ENCODE results near the gene BCKDHA. TPM values are rescaled to one million over a fixed set of nuclear protein-coding genes. Genes with fewer than 3 reads are reported as not detected.
"Not testable (repeated sequence)": the region's sequence is repeated elsewhere in the genome, so short reads cannot be mapped to it uniquely, and the experiment has no call there.

Gene BCKDHA
- polyA plus RNA-seq, 1 donor = 31.1 TPM

DNA sequence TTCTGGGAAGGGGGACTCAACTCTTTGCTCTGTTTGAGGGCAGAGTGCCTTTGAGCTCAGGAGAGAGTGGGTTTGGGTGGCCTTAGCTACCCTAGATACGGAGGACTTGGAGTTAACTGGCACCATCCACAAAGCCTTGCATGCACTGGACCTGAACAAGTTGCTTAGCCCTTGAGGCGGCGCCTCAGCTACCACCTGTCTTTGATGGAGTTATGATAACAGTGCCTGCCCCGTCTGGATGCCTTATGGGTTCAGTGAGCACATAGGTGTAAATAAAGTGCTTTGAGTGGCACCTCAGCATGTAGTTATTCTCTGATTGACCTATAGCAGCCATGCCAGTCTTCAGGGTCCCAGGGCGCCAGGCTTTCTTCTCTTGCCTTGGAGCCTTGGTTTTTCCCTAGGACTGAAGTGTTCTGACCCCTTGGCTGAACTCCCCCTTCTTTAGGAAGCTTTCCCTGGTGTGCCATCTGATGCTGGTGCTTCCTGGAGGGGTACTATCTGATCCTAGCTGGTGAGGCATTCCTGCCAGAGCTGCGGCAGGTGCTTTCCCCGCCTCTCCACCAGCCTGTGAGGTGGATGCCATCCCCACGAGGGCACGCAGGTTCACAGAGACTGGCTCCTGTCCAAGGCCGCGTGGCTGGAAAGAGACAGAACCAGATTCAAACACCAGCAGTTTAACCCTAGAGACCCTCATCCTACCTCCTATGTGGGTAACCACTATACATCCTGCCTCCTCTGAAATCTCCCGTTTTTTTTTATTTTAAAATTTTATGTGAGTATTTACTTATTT, 5.8 kb downstream of the BCKDHA start:
- peak; percentile 4 for DNase-seq

DNA sequence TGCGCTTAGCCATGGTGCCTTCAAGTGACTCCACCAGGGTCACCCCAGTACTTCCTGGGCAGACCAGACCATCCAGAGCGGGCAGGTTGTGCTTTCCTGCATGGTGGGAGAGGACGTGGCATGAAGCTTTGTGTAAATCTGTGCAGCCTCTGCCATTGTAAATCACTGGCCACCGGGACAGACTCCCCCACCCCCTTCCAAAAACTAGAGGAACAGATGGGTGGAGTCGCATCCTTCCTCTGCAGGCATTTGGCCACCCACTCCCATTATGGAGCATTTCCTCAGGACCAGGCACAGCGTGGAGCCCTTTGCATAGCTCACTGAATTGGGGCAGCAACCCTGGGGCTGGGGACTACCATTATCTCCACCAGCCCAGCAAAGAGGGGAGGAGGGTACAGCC, 8.2 kb downstream of the BCKDHA start:
- DNase-seq = no peak

DNA sequence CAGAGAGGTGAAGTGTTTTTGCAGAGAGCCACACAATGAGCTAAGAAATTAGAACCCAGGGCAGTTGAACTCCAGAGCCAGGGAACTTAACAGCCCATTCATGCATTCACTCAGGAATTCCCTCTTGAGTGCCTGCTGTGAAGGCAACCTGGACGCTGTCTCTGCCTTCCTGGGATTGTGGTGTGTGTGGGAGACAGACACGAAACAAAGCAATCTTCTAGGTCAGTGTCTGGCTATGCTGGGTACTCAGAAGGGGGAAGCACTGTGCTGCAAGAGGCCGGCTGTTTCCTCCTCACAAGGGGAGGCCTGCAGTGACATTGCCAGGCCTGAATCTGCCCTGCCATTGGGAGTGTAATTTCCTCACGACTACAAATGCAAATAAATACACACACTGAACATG, 9.7 kb downstream of the BCKDHA start:
- DNase-seq = no peak

DNA sequence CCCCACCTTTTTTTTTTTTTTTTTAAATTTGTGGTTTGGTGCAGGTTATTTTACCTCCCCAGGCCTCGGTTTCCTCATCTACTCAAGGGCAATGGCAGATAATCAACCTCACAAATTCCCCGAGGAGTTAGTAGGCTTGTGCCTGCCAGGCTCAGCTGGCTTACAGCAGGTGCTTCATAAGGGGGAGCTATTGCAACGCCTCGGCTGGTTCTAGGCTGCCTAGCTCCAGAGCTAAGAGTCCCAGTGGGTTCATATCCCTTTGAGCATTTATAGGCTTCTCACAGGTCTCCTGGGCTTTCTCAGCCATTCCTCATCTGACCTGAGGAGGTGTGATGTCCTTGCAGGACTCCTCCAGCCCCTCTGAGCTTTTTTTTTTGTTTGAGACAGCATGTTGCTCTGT, 10.6 kb downstream of the BCKDHA start:
- DNase-seq = no peak

DNA sequence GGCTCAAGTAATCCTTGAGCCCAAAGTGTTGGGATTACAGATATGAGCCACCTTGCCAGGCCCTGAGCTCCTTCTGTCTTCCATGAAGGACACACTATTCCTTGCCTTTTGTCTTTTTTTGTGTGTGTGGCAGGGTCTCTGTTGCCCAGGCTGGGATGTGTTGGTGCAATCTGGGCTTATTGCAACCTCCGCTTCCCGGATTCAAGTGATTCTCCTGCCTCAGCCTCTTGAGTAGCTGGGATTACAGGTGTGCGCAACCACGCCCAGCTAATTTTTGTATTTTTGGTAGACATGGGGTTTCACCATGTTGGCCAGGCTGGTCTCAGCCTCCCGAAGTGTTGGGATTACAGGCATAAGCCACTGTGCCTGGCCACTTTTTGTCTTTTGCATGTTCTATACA, 11.2 kb downstream of the BCKDHA start:
- not testable (repeated sequence) for DNase-seq

DNA sequence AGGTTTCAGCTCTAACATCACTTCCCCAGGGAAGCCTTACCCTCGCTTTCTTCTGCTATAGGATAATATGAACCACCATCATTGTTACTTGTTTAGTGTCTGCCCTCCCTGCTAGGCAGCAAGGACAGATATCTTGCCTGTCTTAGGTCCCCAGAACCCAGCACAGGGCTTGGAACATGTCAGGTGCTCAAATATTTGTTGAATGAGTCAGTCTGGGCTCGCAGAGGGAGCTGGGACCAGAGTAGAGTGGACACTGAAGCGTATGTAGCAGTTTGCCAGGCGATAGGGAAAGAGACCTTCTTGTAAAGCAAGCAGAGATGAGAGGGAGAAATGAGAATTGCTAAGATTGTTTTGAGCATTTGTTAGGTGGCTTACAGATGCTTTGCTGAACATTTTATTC, 11.7 kb downstream of the BCKDHA start:
- DNase-seq = no peak

DNA sequence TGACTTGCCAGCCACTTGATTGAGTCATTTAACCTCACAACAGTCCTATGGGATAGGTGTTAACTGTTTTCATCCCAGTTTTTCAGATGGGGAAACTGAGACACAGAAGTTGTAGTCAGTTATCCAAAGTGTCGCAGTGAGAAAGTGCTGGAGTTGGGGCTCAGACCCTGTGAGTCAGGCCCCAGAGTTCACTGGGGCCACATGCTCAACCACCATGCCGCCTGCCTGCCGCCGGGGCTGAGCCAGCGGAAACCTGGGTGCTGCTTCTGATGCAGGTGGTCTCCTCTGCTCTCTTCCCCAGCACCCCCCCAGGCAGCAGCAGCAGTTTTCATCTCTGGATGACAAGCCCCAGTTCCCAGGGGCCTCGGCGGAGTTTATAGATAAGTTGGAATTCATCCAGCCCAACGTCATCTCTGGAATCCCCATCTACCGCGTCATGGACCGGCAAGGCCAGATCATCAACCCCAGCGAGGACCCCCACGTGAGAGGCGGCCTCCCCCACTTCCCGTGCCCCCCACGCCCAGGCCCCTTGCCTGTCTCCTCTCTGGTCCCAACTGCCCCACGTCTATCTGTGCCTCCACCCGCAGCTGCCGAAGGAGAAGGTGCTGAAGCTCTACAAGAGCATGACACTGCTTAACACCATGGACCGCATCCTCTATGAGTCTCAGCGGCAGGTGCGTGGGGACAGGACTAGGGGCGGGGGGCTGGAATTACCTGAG, 12.9 kb downstream of the BCKDHA start:
- DNase-seq = no peak

DNA sequence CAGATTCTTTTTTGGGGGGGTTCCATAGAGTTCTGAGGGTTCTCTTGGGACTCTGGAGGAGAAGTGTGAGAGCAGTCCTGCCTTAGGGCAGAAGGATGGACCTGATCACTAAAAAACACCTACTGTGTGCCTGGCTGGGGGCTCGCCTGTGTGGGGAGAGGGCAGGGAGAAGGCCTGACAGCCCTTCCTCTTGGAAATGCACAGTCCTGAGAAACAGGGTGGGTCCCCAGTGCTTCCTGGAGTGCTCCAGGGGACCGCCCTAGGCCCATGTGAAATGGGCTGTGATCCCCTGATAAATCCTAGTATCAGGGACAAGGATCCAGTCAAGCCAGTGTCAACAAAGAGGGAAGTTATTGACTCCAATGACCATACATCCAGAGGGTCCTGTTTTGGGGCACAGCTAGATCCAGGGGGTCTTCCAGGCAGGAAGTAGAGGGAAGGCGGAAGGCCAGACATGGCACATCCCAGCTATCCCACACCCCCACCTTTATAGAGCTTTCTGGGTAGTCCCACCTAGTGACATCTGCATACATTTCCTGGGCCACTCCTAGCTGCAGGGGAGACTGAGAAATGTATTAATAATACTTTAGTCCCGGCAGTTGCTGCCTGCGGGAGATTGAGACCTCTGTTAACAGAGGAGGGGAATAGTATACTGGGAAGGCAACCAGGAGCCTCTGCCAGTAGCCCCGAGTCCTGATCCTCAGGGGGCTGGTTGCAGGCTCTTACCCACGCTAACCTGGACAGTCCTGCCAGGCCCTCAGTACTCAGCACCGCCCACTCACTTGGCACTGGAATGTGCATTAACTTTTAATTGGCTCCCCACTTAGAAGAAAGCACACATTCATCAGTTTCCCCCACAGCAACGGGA, 13.7 kb downstream of the BCKDHA start:
- no peak for DNase-seq

DNA sequence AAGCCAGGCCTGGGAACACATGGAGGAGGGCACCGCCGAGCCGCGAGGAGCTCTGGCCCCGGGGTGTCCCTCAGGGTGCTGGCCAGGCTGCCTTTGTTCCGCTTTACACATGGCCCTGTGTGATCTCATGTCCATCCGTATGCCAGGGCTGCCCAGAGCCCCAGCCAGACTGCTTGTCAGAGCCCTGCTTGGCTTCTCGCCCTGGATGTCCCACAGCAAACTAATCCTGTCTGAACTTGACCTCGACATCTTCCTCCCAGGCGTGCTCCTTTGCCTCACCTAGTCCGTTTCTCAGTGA, 14.3 kb downstream of the BCKDHA start:
- no peak for DNase-seq

DNA sequence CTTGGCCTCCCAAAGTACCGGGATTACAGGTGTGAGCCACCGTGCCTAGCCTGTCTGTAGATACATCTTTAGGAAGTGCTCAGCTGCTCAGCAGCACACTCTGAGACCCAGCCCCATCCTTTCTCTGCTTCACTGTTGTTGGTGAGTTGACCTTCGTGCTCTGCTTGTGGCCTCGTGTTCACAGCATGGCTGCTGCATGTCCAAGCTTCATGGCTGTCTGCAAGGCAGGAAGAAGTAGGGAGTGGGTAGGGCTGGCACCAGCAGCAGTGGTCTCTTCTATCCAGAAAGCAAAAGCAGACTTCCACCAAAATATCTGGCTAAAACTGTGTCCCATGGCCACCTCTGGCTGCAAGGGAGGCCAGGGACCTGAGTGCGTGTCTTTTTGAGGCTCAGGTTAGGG, 15.3 kb downstream of the BCKDHA start:
- DNase-seq = no peak

DNA sequence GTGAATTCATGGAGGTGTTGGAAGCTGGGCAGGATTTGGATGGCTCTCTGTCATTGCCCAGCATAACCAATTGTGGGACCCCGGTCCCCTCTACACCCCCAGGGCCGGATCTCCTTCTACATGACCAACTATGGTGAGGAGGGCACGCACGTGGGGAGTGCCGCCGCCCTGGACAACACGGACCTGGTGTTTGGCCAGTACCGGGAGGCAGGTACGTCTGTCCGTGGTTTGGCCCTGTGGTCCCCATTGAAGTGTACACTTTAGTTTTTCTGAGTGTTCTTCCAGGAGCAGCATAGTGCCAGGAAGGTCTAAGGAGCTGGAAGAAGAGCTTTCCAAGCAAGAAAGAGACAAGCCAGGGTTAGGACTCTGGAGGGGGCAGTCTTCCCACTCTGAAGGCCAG, 16.3 kb downstream of the BCKDHA start:
- no peak for DNase-seq

DNA sequence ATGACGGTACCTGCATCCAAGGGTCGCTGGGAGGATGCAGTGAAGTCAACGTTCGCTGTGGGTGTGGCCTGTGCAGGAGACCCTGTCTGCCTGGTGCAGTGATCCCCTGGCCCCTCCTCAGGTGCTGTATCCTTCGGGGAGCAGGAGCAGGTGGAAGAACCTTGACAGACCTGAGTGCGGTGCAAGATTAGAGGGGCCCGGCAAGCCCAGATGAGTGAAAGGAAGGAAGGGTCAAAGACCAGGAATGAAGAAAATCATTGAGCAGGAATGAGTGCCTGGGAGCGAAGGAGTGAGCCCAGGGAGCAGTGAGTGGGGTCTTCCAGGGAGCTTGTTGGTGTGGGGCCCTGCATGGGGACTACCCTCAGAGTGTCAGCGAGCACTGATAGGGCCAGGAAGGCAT, 16.8 kb downstream of the BCKDHA start:
- no peak for DNase-seq

DNA sequence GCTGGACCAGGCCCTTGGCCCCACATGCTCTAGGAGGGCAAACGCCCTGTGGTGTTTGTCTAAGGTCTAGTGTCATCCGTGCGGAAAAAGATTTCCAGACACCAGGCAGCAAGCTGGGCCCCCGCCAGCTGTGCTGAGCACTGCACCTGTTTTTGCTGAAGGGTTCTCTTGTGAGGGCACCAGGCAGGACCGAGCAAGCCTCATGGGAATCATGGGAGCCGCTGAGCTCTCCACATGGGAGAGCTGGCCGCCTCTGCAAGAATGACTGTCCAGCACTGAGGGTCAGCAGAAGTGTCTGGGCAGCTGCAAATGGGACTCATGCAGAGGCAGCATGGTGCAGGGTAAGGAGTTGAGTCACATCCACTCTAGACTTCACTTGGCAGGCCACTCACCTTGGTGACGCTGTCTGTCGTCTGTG, 17.5 kb downstream of the BCKDHA start:
- no peak for DNase-seq

DNA sequence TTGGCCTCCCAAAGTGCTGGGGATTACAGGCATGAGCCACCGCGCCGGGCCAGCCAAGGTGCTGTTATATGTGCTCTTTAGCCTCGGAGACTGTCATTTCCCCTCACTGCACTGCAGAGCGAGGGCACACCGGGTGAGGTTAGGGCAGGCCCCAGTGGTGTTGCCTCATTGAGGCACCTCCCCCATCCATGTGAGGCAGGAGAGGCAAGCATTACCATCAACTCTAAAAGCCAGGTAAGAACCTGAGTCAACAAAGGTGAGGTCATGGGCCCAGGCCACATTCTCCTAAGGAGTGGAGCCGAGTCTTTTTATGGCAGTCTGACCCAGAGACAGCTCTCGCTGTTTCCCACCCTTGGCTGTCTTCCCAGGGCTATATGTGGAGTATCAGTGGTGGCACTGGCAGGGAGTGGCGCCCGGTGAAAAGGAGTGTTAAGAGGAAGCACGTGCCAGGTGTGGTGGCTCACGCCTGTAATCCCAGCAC, 18.6 kb downstream of the BCKDHA start:
- no peak for DNase-seq

DNA sequence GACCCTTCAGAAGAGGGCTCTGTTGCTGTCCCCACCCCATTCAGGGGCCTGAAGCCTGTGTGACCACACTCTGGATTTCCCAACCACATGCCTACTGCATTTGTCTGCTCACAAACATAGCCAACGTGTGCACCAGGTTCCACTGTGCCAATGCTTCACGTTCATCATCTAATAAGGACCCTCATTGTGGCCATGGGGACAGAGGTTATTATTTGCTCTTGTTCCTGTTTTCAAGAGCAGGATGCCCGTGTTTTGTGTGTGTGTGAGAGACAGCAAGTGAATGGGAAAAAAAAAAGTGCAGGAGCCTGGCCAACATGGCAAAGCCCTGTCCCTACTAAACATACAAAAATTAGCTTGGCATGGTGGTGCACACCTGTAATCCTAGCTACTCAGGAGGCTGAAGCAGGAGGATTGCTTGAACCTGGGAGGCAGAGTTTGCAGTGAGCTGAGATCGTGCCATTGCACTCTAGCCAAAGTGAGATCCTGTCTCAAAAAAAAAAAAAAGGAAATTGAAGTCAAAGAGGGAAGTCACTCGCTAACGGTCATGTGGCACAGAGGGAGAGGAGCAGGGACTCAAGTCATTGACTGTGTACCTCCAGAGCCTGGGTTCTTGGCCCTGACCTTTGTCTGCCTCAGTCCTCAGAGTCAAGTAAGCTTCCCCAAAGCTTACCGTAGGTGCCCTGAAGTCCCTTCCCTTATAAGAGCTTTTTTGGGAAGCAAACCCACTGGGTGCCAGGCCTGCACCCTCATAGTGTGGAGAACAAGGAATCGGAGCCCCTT, 22.7 kb downstream of the BCKDHA start:
- DNase-seq = no peak

DNA sequence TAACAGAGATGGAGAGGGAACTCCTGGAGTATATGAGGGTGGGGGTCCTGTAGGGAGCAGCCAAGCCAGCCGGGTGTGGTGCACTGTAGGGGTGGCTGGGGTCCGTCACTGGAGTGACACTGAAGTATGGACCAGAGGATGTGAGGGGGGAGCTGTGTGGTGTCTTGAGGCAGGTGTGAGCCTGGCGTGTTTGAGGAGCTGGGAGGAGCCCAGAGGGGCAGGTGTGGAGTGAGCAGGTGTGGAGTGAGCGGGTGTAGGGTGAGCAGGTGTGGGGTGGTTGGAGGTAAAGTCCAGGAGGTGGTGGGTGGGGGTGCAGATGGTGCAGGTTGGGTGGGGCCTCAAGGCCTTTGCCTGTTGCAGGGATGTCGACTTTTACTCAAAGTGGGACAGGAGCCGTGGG, 23.7 kb downstream of the BCKDHA start:
- DNase-seq = no peak

DNA sequence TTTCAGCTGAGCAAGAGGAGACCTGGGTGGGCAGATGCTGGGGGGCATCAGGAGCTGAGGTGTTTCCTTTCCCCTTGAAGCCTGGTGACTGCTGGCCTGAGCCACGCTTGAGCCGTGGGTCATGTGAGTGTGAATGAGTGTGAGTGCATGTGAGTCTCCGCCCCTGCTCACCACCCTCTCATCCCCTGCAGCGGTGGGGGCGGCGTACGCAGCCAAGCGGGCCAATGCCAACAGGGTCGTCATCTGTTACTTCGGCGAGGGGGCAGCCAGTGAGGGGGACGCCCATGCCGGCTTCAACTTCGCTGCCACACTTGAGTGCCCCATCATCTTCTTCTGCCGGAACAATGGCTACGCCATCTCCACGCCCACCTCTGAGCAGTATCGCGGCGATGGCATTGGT, 24.4 kb downstream of the BCKDHA start:
- DNase-seq = no peak

DNA sequence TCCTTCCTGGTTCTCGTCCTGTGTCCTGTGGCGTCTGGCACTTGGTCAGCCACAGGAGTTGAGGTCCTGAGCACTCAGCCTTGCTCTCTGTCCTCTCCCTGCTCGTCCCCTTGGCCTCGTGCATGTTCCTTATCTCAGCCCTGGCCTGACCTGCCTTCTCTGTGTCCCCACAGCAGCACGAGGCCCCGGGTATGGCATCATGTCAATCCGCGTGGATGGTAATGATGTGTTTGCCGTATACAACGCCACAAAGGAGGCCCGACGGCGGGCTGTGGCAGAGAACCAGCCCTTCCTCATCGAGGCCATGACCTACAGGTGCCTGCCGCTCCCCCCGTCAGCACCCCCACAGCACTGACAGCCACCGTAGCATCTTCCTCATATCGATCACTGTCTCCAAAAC, 24.8 kb downstream of the BCKDHA start:
- no peak for DNase-seq

DNA sequence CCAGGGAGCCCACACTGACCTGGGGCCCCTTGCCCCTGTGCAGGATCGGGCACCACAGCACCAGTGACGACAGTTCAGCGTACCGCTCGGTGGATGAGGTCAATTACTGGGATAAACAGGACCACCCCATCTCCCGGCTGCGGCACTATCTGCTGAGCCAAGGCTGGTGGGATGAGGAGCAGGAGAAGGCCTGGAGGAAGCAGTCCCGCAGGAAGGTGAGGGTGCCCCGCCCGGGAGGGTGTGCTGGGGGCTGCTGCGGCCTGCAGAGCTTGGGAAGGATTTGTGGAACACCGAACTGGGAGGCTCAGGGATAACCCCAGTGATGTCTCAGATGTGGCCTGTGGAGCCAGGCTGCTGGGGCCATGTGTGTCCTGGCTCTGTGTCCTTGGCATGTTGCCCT, 25.3 kb downstream of the BCKDHA start:
- no peak for DNase-seq

DNA sequence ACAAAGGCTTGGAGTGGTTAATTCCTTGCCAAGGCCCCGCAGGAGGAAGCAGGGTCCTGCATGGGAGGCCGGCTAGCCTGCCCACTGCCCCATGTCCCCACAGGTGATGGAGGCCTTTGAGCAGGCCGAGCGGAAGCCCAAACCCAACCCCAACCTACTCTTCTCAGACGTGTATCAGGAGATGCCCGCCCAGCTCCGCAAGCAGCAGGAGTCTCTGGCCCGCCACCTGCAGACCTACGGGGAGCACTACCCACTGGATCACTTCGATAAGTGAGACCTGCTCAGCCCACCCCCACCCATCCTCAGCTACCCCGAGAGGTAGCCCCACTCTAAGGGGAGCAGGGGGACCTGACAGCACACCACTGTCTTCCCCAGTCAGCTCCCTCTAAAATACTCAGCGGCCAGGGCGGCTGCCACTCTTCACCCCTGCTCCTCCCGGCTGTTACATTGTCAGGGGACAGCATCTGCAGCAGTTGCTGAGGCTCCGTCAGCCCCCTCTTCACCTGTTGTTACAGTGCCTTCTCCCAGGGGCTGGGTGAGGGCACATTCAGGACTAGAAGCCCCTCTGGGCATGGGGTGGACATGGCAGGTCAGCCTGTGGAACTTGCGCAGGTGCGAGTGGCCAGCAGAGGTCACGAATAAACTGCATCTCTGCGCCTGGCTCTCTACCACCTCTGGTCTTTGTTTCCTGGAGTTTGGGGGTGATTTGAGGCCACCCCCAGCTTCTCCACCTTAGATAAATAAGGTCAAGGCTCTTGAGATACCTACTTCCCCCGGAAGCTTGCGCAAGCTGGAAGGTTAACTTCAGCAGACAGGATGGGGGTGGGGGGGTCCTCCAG, 26.9 kb downstream of the BCKDHA start:
- DNase-seq = no peak
